Retinal pigment epithelial cell (primary cell): Measurements from ENCODE around the gene TAPBP.

ENCODE experiments used
- DNase-seq: peaks from one replicate; pipeline ENCODE4 v3.0.0-alpha.2; 2010; ENCODE audit warnings: low read depth
- H3K4me3 ChIP-seq: 2 replicates; pipeline ENCODE4 v1.5.1; 2011; ENCODE audit warnings: mild to moderate bottlenecking, low read length, control low read depth, moderate library complexity
- TF ChIP-seq, protein P1 (sequence below): conservative IDR thresholded peaks from 2 replicates; pipeline ENCODE4 v1.5.1; 2011; ENCODE audit warnings: low read depth, low read length, control low read depth, inconsistent platforms

TAPBP gene

GRCh38 chr6:33317669-33318425 lies 4.0 kb upstream of the TAPBP start, which contains the start of gene ZBTB22:
Gene ZBTB22 (minus strand): TSS chr6:33317744. CDS start chr6:33316916, 828 bp downstream.
- H3K4me3 ChIP-seq: peak within 1 kb of the TSS; percentile 75
- peak; percentile 99 for DNase-seq
- TF ChIP-seq, protein P1, sequence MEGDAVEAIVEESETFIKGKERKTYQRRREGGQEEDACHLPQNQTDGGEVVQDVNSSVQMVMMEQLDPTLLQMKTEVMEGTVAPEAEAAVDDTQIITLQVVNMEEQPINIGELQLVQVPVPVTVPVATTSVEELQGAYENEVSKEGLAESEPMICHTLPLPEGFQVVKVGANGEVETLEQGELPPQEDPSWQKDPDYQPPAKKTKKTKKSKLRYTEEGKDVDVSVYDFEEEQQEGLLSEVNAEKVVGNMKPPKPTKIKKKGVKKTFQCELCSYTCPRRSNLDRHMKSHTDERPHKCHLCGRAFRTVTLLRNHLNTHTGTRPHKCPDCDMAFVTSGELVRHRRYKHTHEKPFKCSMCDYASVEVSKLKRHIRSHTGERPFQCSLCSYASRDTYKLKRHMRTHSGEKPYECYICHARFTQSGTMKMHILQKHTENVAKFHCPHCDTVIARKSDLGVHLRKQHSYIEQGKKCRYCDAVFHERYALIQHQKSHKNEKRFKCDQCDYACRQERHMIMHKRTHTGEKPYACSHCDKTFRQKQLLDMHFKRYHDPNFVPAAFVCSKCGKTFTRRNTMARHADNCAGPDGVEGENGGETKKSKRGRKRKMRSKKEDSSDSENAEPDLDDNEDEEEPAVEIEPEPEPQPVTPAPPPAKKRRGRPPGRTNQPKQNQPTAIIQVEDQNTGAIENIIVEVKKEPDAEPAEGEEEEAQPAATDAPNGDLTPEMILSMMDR: no peak

DNA sequence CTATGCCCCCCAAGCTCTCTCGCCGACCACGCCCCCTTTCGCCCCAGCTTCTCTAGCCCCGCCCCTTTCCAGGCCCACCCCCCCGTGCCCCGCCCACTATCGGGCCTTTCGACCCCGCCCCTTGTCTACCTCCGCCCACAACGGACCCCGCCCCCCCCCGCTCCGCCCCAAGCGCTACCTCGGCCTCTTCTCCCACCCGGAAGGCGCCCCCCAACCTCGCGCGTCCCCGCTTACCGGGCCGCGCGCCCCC lies 3.5 kb upstream of the TAPBP start:
- TF ChIP-seq, protein P1: no peak
- H3K4me3 ChIP-seq: peak overlapping the region; percentile 75
- DNase-seq: no peak

DNA sequence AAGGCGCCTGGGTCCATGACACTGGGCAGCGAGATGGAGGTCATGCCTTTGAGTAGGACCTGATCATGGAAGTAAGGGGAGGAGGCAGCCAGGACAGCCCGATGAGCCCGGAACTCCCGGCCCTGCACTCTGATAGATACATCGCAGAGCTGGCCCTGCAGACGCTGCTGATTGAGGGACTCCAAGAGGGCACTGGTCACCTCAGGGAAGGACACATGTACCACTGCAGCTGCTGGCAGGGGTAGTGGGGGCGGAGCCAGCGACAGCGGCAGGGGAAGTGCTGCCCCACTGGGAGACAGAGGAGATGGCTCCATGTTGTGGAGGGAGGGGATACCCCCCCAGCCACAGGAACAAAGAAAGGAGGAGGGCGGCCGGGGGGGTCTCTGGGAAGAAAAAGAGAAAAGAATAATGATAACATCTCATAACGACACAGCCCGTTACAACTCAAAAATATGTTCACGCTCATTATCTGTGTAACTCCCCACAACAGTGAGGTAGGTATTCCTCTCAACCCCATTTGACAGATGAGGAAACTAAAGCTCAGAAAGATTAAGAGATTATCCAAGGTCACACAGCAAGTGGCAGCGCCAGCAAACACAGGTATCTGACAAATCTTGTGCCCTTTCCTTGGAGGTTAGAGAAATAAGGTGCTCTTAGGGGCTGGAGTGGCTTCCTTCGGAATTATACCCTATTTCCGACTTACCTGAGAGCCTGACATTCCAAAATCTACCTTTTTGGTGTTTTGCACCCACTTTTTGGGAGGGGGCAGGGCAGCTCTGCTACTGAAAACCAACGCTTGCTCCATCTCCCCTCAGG lies 2.9 kb upstream of the TAPBP start:
- H3K4me3 ChIP-seq: peak overlapping the region; percentile 75
- TF ChIP-seq, protein P1: no peak
- DNase-seq: no peak

DNA sequence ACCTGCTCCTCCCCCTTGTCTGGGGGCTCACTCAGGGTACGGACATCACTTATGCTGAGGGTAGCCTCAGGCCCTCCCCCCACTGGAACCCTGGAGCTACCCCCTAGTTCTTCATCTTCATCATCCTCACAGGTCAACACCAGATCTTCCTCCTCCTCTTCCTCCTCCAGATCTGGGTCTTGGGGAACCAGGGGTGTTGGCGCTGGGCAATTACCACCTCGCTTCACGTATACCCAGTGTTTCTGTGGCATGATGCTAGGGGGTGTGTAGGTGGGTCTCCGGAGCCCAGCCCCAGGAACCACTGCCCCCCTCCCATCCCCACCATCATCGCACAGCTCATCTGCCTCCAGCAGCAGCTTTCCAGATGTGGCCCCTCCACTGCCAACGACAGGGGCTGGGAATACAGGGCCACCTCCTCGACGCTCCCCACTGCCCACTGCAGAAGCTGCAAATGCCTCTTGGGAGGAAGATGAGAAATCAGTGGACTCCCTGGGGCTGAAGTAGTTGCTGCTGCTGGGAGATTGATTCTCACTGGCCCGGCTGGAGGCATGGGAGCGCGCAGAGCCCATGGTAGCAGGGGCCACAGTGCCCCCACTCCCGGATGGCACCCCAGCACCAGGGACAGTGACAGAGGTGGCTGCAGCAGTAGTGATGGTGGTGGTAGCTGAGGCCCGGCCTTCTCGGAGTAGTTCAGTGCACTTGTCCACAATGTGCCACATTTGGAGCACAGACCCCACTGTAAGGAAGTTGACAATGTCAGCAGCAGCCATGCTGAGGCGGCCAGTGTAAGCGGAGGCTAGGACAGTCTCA lies 2.1 kb upstream of the TAPBP start:
- DNase-seq: no peak
- TF ChIP-seq, protein P1: no peak
- H3K4me3 ChIP-seq: no peak overlapping the region

DNA sequence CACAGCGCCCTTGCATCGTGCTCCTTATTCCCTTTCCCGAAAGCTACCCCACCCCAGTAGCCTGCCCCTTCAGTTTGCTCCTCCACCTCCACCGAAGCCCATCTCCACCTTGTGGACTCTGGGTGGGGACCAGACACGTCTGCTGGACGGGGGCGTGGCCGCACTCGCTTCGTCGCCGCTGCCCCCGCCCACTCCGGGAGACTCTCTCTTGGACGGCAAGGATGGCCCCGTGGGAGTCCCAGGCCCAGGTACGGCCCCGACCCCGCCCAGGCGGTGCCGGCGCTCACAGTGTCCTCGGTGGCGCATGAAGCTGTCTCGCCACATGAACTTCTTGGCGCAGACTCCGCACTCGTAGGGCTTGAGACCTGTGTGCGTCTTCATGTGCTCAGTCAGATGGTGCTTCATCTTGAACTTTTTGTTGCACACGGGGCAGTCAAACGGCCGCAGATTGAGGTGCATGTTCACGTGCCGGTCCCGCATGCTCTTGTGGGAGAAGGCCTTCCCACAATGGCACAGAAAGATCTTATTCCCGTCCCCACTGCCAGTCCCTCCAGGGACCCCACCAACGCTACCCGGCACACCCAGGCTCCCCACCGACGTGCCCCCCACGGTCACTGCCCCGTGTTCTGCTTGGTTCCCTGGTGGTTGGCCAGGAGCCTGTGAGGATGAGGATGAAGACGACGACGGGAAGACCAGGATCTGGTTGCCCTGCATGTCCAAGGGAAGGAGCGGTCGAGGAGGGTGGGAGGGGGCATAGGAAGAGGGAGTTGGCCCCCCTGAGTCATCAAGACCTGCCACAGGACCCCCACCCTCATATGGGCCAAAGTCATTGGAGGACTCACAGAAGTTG lies 1.3 kb upstream of the TAPBP start:
- TF ChIP-seq, protein P1: no peak
- no peak for DNase-seq
- H3K4me3 ChIP-seq: no peak overlapping the region

- H3K4me3 ChIP-seq: peak overlapping the region; percentile 91
- TF ChIP-seq, protein P1: no peak
- no peak for DNase-seq
Observed at GRCh38 chr6:33314515-33314942, 651 bp upstream of the TAPBP start.
